Measurements from ENCODE around the gene USP12.

USP12 gene

DNA sequence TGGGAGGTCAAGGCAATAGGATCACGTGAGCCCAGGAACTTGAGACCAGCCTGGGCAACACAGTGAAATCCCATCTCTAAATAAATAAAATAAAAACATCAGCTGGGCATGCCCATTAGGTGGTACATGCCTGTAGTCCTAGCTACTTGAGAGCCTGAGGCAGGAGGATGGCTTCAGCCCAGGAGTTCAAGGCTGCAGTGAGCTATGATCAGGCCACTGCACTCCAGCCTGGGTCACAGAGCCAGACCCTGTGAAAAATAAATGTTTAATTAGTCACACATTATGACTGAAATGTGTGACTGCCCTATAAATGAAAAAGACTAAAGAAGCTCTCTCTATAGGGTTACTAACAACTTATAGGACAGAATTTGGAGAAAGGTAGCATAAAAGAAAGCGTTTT lies 37.7 kb downstream of the USP12 start:
- no peak for TF ChIP-seq CTCF (IDR thresholded peaks at IDR 0.05; ENCODE audit: low read depth, low read length)
- no peak for DNase-seq (ENCODE audit: extremely low read depth, low read depth)

DNA sequence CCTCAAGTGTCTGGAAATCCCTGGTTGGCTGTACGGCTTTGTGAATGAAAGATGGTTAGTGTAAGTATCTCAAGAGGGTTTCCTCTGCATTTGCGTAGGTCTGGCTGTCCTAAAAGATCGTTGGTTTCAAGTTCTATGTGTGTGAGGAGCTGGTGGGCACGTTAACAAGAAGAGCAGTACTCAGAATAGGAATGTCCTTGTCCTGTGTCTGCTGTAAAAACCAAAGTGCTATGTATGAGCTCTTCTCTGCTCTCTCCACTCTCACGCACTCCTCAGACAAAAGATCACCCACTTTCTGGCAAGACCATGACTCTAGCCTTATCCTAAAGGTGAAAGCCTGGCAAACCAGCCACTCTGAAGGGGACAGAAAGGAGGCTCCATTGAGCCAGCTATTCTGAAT lies 39.1 kb downstream of the USP12 start:
- TF ChIP-seq CTCF (IDR thresholded peaks at IDR 0.05; ENCODE audit: low read depth, low read length) = no peak
- no peak for DNase-seq (ENCODE audit: extremely low read depth, low read depth)

DNA sequence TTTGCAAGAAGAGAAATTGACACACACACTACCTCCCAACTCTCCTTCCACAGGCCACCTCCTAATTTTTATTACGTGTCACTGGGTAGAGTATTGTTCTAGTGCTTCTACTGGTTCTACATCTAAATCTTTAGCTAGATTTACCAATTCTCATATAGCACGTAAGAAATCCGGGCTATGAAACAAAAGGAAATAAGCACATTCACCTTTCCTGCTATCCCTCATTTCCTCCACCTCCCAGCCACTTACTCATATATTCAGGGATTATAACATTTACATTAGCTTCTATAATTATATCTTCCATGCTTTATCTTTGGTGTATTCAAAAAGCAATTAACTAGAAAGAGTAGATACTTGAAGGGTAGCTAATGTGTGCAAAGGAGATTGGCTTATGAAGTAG lies 39.7 kb downstream of the USP12 start:
- TF ChIP-seq CTCF (IDR thresholded peaks at IDR 0.05; ENCODE audit: low read depth, low read length) = no peak
- no peak for DNase-seq (ENCODE audit: extremely low read depth, low read depth)

DNA sequence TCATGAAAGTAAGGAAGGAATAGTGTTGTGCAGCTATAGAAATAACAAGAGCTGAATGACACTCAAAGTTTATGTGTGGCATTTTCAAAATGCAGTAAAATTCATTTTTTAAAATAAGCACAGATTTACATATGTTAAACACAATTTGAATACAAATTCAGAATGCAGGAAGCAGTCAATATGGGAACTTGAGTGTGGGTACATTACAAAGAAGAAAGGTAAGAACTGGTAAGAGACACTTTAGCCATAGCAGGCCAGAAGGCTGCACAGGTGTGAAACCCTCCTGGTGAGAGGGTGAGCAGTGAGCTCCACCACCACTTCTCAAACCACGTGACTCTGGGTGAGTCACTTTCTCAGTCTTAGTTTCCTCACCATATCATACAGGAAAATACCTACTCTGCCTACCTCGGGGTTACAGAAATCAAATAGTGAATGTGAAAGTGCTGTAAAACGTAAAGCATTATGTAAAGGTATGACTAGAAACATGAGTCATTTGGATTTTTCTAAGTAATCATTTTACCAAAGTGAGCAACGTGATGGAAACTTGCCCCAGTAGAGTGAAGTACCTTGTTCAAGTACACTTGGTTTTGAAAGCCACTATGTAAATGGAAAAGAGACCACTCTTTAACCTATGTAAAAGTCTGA lies 40.5 kb downstream of the USP12 start:
- no peak for DNase-seq (ENCODE audit: extremely low read depth, low read depth)
- no peak for TF ChIP-seq CTCF (IDR thresholded peaks at IDR 0.05; ENCODE audit: low read depth, low read length)

- DNase-seq (ENCODE audit: extremely low read depth, low read depth) = no peak
- no peak for TF ChIP-seq CTCF (IDR thresholded peaks at IDR 0.05; ENCODE audit: low read depth, low read length)
Observed at GRCh38 chr13:27130223-27130978, 41.2 kb downstream of the USP12 start.

DNA sequence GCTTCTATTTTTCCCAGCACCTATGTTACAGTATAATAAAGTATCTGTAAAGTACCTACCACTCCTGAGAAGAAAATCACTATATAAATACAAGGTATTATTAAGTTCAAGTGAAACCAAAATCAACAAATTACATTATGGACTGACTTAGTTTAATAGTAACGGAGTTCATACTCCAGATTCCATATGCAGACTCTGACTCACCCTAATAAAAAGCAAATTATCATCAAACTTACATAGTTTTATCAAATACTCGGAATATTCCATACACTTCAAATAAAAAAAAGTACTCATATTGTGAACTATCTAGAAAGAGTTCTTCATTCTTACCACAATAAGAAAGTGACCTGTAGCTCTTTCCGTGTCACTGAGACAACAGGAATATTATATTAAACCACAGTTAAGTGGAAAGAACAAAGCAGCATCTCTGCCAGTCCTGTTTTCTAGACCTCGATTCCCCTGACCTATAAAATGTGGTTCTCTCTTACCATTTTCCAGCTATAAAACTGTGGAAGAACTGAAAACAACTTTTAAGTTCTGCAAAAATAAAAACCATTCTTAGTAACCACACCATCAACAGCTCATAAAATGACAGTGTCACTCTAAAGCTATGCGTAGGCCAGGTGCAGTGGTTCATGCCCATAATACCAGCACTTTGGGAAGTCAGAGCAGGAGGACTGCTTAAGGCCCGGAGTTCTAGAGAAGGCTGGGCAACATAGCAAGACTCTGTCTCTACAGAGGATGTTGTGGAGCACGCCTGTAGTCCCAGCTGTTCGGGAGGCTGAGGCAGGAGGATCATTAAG lies 42.6 kb downstream of the USP12 start:
- no peak for TF ChIP-seq CTCF (IDR thresholded peaks at IDR 0.05; ENCODE audit: low read depth, low read length)
- DNase-seq (ENCODE audit: extremely low read depth, low read depth) = no peak

GRCh38 chr13:27126859-27127258 lies 44.8 kb downstream of the USP12 start:
- no peak for TF ChIP-seq CTCF (IDR thresholded peaks at IDR 0.05; ENCODE audit: low read depth, low read length)
- DNase-seq (ENCODE audit: extremely low read depth, low read depth) = no peak

All from AG09319 (cell line).